GM23338 (cell line): ENCODE data around the gene HLA-DMB. TPM values are rescaled to one million over a fixed set of nuclear protein-coding genes. Genes with fewer than 3 reads are reported as not detected.

Experiments used
- ATAC-seq: fragments of 200-7000 bp; cut with Tn5 transposase; 3 replicates; pipeline ENCODE4 v1.9.1; 2020
- DNase-seq: peaks from one replicate; pipeline ENCODE4 v3.0.0-alpha.2; 2015; ENCODE audit warnings: low spot score
- H2AFZ ChIP-seq: fragments of 200-600 bp; sonication (generic); 2 replicates; pipeline ENCODE4 v1.8.0; 2016; ENCODE audit warnings: antibody characterized with exemption, mild to moderate bottlenecking, moderate library complexity
- H3F3A ChIP-seq: fragments of 200-600 bp; sonication (generic); replicated peaks from 2 replicates; pipeline ENCODE4 v1.8.0; 2017; ENCODE audit warnings: antibody characterized with exemption, mixed run types, low read depth
- H3K27ac ChIP-seq: fragments of 200-600 bp; sonication (generic); 2 replicates; pipeline ENCODE4 v1.6.1; 2016; ENCODE audit warnings: low read depth
- H3K27me3 ChIP-seq: fragments of 200-600 bp; sonication (generic); 2 replicates; pipeline ENCODE4 v1.8.0; 2016; ENCODE audit warnings: mild to moderate bottlenecking, mixed run types, moderate library complexity; ENCODE audit not compliant: insufficient read depth
- H3K36me3 ChIP-seq: fragments of 200-600 bp; sonication (generic); 2 replicates; pipeline ENCODE4 v1.8.0; 2016; ENCODE audit warnings: mild to moderate bottlenecking; ENCODE audit not compliant: insufficient read depth
- H3K4me1 ChIP-seq: fragments of 200-600 bp; sonication (generic); 2 replicates; pipeline ENCODE4 v1.8.0; 2016; ENCODE audit warnings: mild to moderate bottlenecking, moderate library complexity; ENCODE audit not compliant: insufficient read depth
- H3K4me2 ChIP-seq: fragments of 200-600 bp; sonication (generic); 2 replicates; pipeline ENCODE4 v1.7.1; 2017; ENCODE audit warnings: mixed run types
- H3K4me3 ChIP-seq: fragments of 200-600 bp; sonication (generic); 2 replicates; pipeline ENCODE4 v1.6.1; 2016; ENCODE audit warnings: mixed run types
- H3K79me2 ChIP-seq: fragments of 200-600 bp; sonication (generic); replicated peaks from 2 replicates; pipeline ENCODE4 v1.8.0; 2017; ENCODE audit warnings: mild to moderate bottlenecking; ENCODE audit not compliant: insufficient read depth
- H3K9me2 ChIP-seq: fragments of 200-600 bp; sonication (generic); 2 replicates; pipeline ENCODE4 v1.8.0; 2017; ENCODE audit not compliant: insufficient read depth
- H4K20me1 ChIP-seq: fragments of 200-600 bp; sonication (generic); replicated peaks from 2 replicates; pipeline ENCODE4 v1.8.0; 2017; ENCODE audit warnings: mild to moderate bottlenecking; ENCODE audit not compliant: insufficient read depth
- H3K27ac Mint-ChIP-seq: 2 replicates; pipeline ENCODE4 v1.8.0; 2020; ENCODE audit warnings: inconsistent platforms, mild to moderate bottlenecking, moderate library complexity, mixed read lengths
- H3K27me3 Mint-ChIP-seq: 3 replicates; pipeline ENCODE4 v1.8.0; 2022; ENCODE audit warnings: low read depth, mild to moderate bottlenecking, moderate library complexity, mixed read lengths, inconsistent platforms; ENCODE audit not compliant: insufficient read depth, poor library complexity
- H3K36me3 Mint-ChIP-seq: 3 replicates; pipeline ENCODE4 v1.8.0; 2021; ENCODE audit warnings: low read depth, mild to moderate bottlenecking, inconsistent platforms, moderate library complexity, mixed read lengths
- H3K4me1 Mint-ChIP-seq: 3 replicates; pipeline ENCODE4 v1.8.0; 2020; ENCODE audit warnings: mild to moderate bottlenecking, inconsistent platforms, mixed read lengths
- H3K4me3 Mint-ChIP-seq: 3 replicates; pipeline ENCODE4 v1.8.0; 2021; ENCODE audit warnings: moderate library complexity, mild to moderate bottlenecking, inconsistent platforms, mixed read lengths
- H3K9me3 Mint-ChIP-seq: 3 replicates; pipeline ENCODE4 v1.8.0; 2020; ENCODE audit warnings: moderate library complexity, mild to moderate bottlenecking, inconsistent platforms, mixed read lengths
- CREB1 ChIP-seq: fragments of 250-450 bp; sonication (Bioruptor Pico); IDR thresholded peaks from 2 replicates; pipeline ENCODE4 v1.5.0; 2020; ENCODE audit warnings: low read depth, mild to moderate bottlenecking, moderate library complexity
- EZH2 ChIP-seq: fragments of 200-600 bp; sonication (generic); IDR thresholded peaks from one replicate; pipeline ENCODE4 v1.8.0; 2017; ENCODE audit warnings: antibody characterized with exemption, mild to moderate bottlenecking, low read depth; ENCODE audit not compliant: unreplicated experiment
- NANOG ChIP-seq: IDR thresholded peaks from 2 replicates; pipeline ENCODE4 v1.6.1; 2016; ENCODE audit warnings: antibody characterized with exemption, borderline replicate concordance
- STAT1 ChIP-seq: IDR thresholded peaks from one replicate; pipeline ENCODE4 v1.6.1; 2016; ENCODE audit warnings: antibody characterized with exemption; ENCODE audit not compliant: unreplicated experiment
- ZNF114 ChIP-seq: fragments of 250-450 bp; sonication (Bioruptor Pico); IDR thresholded peaks from 2 replicates; pipeline ENCODE4 v1.5.0; 2020; ENCODE audit warnings: mild to moderate bottlenecking, moderate library complexity
- ZNF331 ChIP-seq: fragments of 250-450 bp; sonication (Bioruptor Pico); IDR thresholded peaks from 2 replicates; pipeline ENCODE4 v1.5.0; 2020; ENCODE audit warnings: low read depth, mild to moderate bottlenecking, moderate library complexity
- polyA plus RNA-seq: library from polyadenylated mRNA; unstranded; fragments of >200 nt; fragmentation: Nextera tagmentation; extraction: Ambion mirVana; gene quantifications from 2 replicates; pipeline ENCODE4 v1.2.1, GENCODE V29; 2016
- total RNA-seq: library from RNA; depleted of rRNA; stranded (reverse); fragments of >200 nt; shearing (Covaris generic); gene quantifications from 2 replicates; pipeline ENCODE4 v1.2.3, GENCODE V29; 2014
- TF ChIP-seq, protein P1 (sequence below): IDR thresholded peaks from one replicate; pipeline ENCODE4 v1.6.1; 2018; ENCODE audit warnings: antibody characterized with exemption; ENCODE audit not compliant: unreplicated experiment
- TF ChIP-seq, protein P2 (sequence below): fragments of 250-450 bp; sonication (Bioruptor Pico); IDR thresholded peaks from 2 replicates; pipeline ENCODE4 v1.5.0; 2020; ENCODE audit warnings: mild to moderate bottlenecking, moderate library complexity

Gene HLA-DMB
- total and polyA plus RNA-seq, 2 experiments from 2014 or later, result 0.70 to 1.6 TPM

DNA sequence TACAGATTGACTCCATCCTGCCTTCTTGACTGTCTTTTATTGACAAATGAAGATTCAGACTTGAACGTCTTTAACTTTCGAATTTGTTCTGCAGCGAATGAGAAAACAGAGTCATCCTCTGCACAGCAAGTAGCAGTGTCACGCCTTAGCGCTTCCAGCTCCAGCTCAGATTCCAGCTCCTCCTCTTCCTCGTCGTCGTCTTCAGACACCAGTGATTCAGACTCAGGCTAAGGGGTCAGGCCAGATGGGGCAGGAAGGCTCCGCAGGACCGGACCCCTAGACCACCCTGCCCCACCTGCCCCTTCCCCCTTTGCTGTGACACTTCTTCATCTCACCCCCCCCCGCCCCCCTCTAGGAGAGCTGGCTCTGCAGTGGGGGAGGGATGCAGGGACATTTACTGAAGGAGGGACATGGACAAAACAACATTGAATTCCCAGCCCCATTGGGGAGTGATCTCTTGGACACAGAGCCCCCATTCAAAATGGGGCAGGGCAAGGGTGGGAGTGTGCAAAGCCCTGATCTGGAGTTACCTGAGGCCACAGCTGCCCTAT is 39.7 kb upstream of the HLA-DMB start (continued):
- TF ChIP-seq, protein P1, sequence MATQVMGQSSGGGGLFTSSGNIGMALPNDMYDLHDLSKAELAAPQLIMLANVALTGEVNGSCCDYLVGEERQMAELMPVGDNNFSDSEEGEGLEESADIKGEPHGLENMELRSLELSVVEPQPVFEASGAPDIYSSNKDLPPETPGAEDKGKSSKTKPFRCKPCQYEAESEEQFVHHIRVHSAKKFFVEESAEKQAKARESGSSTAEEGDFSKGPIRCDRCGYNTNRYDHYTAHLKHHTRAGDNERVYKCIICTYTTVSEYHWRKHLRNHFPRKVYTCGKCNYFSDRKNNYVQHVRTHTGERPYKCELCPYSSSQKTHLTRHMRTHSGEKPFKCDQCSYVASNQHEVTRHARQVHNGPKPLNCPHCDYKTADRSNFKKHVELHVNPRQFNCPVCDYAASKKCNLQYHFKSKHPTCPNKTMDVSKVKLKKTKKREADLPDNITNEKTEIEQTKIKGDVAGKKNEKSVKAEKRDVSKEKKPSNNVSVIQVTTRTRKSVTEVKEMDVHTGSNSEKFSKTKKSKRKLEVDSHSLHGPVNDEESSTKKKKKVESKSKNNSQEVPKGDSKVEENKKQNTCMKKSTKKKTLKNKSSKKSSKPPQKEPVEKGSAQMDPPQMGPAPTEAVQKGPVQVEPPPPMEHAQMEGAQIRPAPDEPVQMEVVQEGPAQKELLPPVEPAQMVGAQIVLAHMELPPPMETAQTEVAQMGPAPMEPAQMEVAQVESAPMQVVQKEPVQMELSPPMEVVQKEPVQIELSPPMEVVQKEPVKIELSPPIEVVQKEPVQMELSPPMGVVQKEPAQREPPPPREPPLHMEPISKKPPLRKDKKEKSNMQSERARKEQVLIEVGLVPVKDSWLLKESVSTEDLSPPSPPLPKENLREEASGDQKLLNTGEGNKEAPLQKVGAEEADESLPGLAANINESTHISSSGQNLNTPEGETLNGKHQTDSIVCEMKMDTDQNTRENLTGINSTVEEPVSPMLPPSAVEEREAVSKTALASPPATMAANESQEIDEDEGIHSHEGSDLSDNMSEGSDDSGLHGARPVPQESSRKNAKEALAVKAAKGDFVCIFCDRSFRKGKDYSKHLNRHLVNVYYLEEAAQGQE, result no peak

DNA sequence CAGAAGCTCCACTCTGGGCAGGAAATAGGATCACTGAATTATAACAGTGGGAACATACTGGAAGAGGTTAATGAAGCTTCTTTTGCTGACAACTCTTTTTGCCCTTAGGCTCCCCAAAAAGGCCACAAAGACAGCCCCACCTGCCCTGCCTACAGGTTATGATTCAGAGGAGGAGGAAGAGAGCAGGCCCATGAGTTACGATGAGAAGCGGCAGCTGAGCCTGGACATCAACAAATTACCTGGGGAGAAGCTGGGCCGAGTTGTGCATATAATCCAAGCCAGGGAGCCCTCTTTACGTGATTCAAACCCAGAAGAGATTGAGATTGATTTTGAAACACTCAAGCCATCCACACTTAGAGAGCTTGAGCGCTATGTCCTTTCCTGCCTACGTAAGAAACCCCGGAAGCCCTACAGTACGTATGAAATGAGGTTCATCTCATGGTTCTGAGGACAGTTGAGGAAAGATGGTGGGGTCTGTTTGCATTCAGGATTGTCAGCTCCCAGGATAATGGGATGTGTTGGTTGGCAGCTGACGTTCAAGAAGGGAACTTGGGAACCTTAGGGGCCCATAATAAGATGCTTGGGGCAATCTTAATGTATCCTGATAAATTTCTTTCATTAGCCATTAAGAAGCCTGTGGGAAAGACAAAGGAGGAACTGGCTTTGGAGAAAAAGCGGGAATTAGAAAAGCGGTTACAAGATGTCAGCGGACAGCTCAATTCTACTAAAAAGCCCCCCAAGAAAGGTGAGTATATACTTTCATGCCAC is 39.1 kb upstream of the HLA-DMB start:
- peaks cover 73% of the 10 kb centered on the region for H4K20me1 ChIP-seq
- H3K4me2 ChIP-seq, result no peak overlapping the region
- H3K36me3 Mint-ChIP-seq, result peaks cover 73% of the 10 kb centered on the region
- no peak overlapping the region for H3K4me3 ChIP-seq
- DNase-seq (no peak), ATAC-seq (no peak)
- H3K27ac Mint-ChIP-seq, result no peak overlapping the region
- no peaks in the 10 kb centered on the region for H3K9me2 ChIP-seq
- H3K27ac ChIP-seq, result peak overlapping the region; percentile 70; the same call in 1 of the 2 replicates
- peaks cover 60% of the 10 kb centered on the region for H3K4me1 Mint-ChIP-seq
- peaks cover 93% of the 10 kb centered on the region for H3F3A ChIP-seq
- peaks cover 37% of the 10 kb centered on the region for H3K27me3 Mint-ChIP-seq
- H3K79me2 ChIP-seq, result peaks cover 44% of the 10 kb centered on the region
- no peaks in the 10 kb centered on the region for H3K27me3 ChIP-seq
- H3K4me1 ChIP-seq, result peaks cover 21% of the 10 kb centered on the region; the same call in 1 of the 2 replicates
- TF ChIP-seq ZNF114 (CRISPR knock-in tag) (no peak), ZNF331 (no peak), EZH2 (no peak), CREB1 (no peak), STAT1 (no peak), NANOG (no peak)
- TF ChIP-seq, protein P2, sequence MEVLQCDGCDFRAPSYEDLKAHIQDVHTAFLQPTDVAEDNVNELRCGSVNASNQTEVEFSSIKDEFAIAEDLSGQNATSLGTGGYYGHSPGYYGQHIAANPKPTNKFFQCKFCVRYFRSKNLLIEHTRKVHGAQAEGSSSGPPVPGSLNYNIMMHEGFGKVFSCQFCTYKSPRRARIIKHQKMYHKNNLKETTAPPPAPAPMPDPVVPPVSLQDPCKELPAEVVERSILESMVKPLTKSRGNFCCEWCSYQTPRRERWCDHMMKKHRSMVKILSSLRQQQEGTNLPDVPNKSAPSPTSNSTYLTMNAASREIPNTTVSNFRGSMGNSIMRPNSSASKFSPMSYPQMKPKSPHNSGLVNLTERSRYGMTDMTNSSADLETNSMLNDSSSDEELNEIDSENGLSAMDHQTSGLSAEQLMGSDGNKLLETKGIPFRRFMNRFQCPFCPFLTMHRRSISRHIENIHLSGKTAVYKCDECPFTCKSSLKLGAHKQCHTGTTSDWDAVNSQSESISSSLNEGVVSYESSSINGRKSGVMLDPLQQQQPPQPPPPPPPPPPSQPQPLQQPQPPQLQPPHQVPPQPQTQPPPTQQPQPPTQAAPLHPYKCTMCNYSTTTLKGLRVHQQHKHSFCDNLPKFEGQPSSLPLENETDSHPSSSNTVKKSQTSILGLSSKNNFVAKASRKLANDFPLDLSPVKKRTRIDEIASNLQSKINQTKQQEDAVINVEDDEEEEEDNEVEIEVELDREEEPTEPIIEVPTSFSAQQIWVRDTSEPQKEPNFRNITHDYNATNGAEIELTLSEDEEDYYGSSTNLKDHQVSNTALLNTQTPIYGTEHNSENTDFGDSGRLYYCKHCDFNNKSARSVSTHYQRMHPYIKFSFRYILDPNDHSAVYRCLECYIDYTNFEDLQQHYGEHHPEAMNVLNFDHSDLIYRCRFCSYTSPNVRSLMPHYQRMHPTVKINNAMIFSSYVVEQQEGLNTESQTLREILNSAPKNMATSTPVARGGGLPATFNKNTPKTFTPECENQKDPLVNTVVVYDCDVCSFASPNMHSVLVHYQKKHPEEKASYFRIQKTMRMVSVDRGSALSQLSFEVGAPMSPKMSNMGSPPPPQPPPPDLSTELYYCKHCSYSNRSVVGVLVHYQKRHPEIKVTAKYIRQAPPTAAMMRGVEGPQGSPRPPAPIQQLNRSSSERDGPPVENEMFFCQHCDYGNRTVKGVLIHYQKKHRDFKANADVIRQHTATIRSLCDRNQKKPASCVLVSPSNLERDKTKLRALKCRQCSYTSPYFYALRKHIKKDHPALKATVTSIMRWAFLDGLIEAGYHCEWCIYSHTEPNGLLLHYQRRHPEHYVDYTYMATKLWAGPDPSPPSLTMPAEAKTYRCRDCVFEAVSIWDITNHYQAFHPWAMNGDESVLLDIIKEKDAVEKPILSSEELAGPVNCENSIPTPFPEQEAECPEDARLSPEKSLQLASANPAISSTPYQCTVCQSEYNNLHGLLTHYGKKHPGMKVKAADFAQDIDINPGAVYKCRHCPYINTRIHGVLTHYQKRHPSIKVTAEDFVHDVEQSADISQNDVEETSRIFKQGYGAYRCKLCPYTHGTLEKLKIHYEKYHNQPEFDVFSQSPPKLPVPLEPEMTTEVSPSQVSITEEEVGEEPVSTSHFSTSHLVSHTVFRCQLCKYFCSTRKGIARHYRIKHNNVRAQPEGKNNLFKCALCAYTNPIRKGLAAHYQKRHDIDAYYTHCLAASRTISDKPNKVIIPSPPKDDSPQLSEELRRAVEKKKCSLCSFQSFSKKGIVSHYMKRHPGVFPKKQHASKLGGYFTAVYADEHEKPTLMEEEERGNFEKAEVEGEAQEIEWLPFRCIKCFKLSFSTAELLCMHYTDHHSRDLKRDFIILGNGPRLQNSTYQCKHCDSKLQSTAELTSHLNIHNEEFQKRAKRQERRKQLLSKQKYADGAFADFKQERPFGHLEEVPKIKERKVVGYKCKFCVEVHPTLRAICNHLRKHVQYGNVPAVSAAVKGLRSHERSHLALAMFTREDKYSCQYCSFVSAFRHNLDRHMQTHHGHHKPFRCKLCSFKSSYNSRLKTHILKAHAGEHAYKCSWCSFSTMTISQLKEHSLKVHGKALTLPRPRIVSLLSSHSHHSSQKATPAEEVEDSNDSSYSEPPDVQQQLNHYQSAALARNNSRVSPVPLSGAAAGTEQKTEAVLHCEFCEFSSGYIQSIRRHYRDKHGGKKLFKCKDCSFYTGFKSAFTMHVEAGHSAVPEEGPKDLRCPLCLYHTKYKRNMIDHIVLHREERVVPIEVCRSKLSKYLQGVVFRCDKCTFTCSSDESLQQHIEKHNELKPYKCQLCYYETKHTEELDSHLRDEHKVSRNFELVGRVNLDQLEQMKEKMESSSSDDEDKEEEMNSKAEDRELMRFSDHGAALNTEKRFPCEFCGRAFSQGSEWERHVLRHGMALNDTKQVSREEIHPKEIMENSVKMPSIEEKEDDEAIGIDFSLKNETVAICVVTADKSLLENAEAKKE (CRISPR knock-in tag), result no peak
- TF ChIP-seq, protein P1, result no peak
- no peaks in the 10 kb centered on the region; the same call in 2 of the 3 replicates for H3K9me3 Mint-ChIP-seq
- H2AFZ ChIP-seq, result no peak overlapping the region
- H3K4me3 Mint-ChIP-seq, result no peak overlapping the region
- H3K36me3 ChIP-seq, result peaks cover 61% of the 10 kb centered on the region
